Measurements from ENCODE around the gene PPP3CB. TPM values are rescaled to one million over a fixed set of nuclear protein-coding genes. Genes with fewer than 3 reads are reported as not detected.

PPP3CB gene
- total and polyA plus RNA-seq, 2 donors (not counting 3 experiments of a cell fraction or from before 2014, with no cell fraction given): 13.5 to 30.4 TPM

DNA sequence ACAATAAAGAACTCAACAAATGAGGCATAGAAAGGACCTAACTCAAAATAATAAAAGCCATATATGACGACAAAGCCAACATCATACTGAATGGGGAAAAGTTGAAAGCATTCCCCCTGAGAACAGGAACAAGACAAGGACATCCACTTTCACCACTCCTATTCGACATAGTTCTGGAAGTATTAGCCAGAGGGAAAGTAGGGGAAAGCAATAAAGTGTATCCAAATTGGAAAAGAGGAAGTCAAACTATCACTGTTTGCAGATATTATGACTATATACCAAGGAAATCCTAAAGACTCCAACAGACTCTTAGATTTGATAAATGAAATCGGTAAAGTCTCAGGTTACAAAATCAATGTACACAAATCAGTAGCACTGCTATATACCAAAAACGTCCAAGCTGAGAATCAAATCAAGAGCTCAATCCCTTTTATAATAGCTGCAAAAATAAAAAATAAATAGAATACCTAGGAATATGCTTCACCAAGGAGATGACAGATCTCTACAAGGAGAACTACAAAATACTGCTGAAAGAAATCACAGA is 86.8 kb downstream of the PPP3CB start:
- POLR2A ChIA-PET: no interaction called here
- H4K20me1 ChIP-seq (replicated peaks; ENCODE audit: control insufficient read depth, extremely low read depth, insufficient read depth, low read length): peaks cover 16% of the 10 kb centered on the region
- dilution Hi-C loops (cut with MboI; ENCODE audit: extremely low pct_ligation_motif_present, low sequenced_read_pairs): no loop called here
- no peak for DNase-seq (ENCODE audit: low read depth, low spot score)
- no peaks in the 10 kb centered on the region for H3K27me3 ChIP-seq (ENCODE audit: control insufficient read depth in 2 of 2, insufficient read depth in 2 of 2, low read length in 2 of 2)
- no peak overlapping the region for H3K4me3 ChIP-seq (replicated peaks in 1 of 3; ENCODE audit: insufficient read depth in 1 of 3, low read depth in 1 of 3, low read length in 3 of 3)
- no peak for TF ChIP-seq JUN (IDR thresholded peaks at IDR 0.05; ENCODE audit: borderline replicate concordance, insufficient read depth, insufficient read length, low read depth)
- no peak for TF ChIP-seq EZH2 (IDR thresholded peaks at IDR 0.05; ENCODE audit: borderline replicate concordance, low read depth, low read length, severe bottlenecking)
- TF ChIP-seq, protein P1, sequence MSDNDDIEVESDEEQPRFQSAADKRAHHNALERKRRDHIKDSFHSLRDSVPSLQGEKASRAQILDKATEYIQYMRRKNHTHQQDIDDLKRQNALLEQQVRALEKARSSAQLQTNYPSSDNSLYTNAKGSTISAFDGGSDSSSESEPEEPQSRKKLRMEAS (IDR thresholded peaks at IDR 0.05; ENCODE audit: insufficient read depth, insufficient read length): no peak
- TF ChIP-seq GATA2 (IDR thresholded peaks at IDR 0.05; ENCODE audit: insufficient read depth, insufficient read length, low read depth, low read length): no peak
- TF ChIP-seq FOS (IDR thresholded peaks at IDR 0.05; ENCODE audit: borderline replicate concordance, insufficient read depth, low read length): no peak
- TF ChIP-seq, protein P2, sequence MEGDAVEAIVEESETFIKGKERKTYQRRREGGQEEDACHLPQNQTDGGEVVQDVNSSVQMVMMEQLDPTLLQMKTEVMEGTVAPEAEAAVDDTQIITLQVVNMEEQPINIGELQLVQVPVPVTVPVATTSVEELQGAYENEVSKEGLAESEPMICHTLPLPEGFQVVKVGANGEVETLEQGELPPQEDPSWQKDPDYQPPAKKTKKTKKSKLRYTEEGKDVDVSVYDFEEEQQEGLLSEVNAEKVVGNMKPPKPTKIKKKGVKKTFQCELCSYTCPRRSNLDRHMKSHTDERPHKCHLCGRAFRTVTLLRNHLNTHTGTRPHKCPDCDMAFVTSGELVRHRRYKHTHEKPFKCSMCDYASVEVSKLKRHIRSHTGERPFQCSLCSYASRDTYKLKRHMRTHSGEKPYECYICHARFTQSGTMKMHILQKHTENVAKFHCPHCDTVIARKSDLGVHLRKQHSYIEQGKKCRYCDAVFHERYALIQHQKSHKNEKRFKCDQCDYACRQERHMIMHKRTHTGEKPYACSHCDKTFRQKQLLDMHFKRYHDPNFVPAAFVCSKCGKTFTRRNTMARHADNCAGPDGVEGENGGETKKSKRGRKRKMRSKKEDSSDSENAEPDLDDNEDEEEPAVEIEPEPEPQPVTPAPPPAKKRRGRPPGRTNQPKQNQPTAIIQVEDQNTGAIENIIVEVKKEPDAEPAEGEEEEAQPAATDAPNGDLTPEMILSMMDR (IDR thresholded peaks at IDR 0.05; ENCODE audit: extremely low read depth in 1 of 2, insufficient read depth in 1 of 2, low read depth in 1 of 2, low read length in 2 of 2): no peak
- TF ChIP-seq MYC (IDR thresholded peaks at IDR 0.05; ENCODE audit: low read depth, low read length): no peak
- TF ChIP-seq POLR2AphosphoS5 (IDR thresholded peaks at IDR 0.05; ENCODE audit: insufficient read depth, low read depth, low read length): no peak
- TF ChIP-seq POLR2A (IDR thresholded peaks at IDR 0.05; ENCODE audit: low read depth, low read length): no peak
- BruUV-seq (replicated peaks): no TSS peak
- H2AFZ ChIP-seq (ENCODE audit: low read depth, low read length): no peak overlapping the region
- H3K4me2 ChIP-seq (ENCODE audit: insufficient read depth, low read length): no peak overlapping the region
- no peak overlapping the region for H3K27ac ChIP-seq (ENCODE audit: insufficient read depth, low read depth, low read length)
- peaks cover 82% of the 10 kb centered on the region for H3K79me2 ChIP-seq (ENCODE audit: control insufficient read depth, insufficient read depth, low read length)
- H3K36me3 ChIP-seq (ENCODE audit: control insufficient read depth in 2 of 2, extremely low read depth in 1 of 2, insufficient read depth in 2 of 2, low read length in 2 of 2): no peaks in the 10 kb centered on the region
- no peaks in the 10 kb centered on the region for H3K9me1 ChIP-seq (replicated peaks; ENCODE audit: control insufficient read depth, extremely low read depth, insufficient read depth, low read length)
- no peaks in the 10 kb centered on the region for H3K9me3 ChIP-seq (replicated peaks; ENCODE audit: control insufficient read depth, insufficient read depth, low read length)
- intact Hi-C loops (cut with micrococcal nuclease): no loop called here
- CTCF ChIA-PET: no interaction called here
- FAIRE-seq: no peak
- H3K9ac ChIP-seq (replicated peaks; ENCODE audit: extremely low read depth, insufficient read depth, low read length): no peak overlapping the region
- H3K4me1 ChIP-seq (ENCODE audit: control insufficient read depth, extremely low read depth, insufficient read depth, low read length): peaks cover 5% of the 10 kb centered on the region

All from endothelial cell of umbilical vein (primary cell).